Activated CD4-positive, CD25-positive, alpha-beta regulatory T cell treated with anti-CD3 and anti-CD28 coated beads, Interleukin-2, amount 50 U/mL, for 24 hours (primary cell): ENCODE data around the gene ZNF780B.
A peak's percentile ranks its signal among the peaks of the same experiment; 100 is the strongest.

ENCODE experiments used
- ATAC-seq, 2 donors: fragments of 150-1000 bp; cut with Tn5 transposase; one replicate each; pipeline ENCODE4 v1.10.0; 2021; ENCODE audit warnings: mild to moderate bottlenecking in 1 of 2, moderate library complexity in 1 of 2

The ZNF780B gene

DNA sequence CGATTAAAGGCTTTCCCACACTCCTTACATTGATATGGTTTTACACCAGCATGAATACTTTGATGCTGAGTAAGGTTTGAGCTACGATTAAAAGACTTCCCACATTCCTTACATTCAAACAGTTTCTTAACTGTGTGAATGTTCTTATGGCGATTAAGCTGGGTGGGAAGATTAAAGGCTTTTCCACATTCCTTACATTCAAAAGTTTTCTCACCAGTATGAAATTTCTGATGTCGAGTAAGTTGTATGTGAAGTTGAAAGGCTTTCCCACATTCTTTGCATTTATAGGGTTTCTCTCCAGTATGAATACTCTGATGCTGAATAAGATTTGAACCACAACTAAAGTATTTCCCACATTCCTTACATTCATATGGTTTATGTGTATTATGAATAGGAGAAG lies 20.0 kb downstream of the ZNF780B start:
- ATAC-seq: no peak

DNA sequence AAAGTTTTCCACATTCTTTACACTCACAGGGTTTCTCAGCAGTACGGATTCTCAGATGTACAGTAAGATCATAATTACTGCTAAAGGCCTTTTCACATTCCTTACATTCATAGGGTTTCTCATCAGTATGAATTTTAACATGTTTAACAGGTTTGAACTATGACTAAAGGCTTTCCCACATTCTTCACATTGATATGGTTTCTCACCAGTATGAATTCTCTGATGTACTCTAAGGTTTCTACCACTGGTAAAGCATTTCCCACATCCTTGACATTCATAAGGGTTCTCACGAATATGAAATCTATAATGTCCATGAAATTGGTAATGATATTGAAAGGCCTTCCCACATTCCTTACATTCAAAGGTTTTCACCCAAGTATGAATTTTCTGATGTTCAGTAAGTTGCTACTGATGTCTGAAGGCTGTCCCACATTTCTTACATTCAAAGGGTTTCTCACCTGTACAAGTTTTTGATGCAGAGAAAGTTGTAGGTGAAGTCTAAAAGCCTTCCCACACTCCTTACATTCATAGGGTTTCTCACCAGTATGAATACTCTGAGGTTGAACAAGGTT lies 22.0 kb downstream of the ZNF780B start:
- ATAC-seq: no peak

DNA sequence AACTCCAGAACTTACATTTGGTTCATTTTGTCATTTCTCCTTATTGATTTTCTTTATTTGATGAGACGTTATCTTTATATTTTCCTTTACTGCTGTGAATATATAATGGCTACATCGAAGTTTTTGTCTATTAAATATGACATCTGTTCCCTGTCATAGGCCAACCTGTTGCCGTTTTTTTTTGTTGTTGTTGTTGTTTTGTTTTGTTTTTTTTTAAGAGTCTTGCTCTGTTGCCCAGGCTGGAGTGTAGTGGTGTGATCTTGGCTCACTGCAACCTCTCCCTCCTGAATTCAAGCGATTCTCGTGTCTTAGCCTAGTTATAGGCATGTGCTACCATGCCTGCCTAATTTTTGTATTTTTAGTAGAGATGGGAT lies 29.4 kb downstream of the ZNF780B start:
- no peak for ATAC-seq

DNA sequence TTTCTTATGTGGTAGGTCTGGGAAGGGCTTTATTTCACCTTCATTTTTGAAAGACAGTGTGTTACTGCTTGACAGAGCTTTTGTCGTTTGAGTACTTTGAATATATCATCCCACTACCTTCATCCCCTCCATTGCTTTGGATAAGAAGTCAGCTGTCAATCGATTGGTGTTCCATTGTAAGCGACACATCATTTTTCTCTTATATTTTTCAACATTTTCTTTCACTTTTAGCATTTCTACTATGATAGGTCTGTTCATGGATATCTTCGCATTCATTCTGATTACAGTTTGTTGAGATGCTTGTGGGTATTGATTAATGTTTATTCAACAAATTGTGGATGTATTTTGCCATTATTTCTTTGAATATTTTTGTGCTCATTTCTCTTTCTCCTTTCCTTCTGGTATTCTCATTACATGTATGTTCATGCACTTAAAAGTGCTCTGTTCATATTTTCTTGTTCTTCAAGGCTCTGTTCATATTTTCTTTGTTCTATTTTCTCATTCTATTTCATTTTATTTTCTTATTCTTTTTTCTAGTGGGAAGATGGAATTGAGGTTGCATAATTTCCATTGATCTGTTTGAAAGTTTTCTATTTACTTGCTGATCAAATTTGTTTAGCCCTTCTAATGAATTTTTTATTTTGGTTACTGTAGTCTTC lies 30.0 kb downstream of the ZNF780B start:
- ATAC-seq: no peak

DNA sequence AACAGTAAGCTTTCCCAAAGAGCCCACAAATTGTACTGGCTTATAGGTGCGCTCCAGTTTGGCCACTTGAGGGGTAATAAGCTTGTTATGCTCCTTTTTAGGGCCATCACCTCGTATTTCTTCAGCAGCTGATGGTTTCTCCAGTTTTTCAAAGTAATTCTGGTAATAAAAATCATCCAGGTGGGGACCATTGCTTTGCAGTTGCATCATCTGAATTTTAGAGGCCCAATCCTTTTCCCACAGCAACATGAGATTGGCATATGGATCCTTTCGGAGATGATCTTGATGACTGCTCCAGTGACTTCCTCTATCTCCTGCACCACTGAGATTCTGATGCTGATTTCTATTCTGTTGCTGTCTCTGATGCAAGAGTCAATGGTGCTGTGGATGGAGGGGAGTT lies 32.1 kb downstream of the ZNF780B start:
- ATAC-seq: no peak

DNA sequence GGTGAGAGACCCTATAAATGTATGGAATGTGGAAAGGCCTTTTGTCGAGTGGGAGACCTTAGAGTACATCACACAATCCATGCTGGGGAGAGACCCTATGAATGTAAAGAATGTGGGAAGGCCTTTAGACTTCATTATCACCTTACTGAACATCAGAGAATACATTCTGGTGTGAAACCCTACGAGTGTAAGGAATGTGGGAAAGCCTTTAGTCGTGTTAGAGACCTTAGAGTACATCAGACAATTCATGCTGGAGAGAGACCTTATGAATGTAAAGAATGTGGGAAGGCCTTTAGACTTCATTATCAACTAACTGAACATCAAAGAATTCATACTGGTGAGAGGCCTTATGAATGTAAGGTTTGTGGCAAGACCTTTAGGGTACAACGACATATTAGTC lies 42.0 kb downstream of the ZNF780B start:
- no peak for ATAC-seq

DNA sequence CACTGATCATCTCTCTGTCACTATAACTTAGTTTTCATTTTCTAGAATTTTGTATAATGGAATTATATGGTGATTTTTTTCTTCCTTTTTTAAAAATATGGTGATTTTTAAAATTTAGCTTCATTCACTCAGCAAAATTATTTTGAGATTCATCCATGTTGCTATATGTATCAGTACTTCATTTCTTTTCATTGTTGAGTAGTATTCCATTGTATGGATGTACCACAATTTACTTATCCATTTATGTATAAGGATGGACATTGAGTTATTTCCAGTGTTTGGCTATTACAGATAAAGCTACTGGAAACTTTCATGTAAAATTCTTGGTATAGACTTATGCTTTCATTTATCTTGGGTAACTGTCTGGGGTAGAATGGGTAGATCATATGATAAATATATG lies 46.4 kb downstream of the ZNF780B start:
- no peak for ATAC-seq

DNA sequence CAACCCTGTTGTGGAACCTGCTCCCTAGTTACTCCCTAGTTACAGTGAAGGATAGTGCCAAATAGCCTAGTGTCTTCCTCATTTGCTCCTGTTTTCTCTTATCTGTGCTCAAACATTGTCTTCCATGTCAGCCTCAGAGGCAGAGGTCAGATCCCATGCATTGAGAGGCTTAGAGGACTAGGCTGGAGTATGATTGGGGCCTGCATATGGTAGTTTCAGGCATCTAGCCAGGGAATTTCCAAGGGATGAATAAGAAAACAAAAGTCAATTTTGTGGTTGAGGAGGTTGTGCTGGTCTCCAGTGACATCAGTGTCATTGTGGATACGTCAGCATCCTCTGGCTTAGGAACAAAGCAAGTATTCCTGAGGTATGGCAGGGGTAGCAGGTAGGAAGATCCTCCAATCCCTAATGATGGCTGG lies 49.7 kb downstream of the ZNF780B start:
- no peak for ATAC-seq

DNA sequence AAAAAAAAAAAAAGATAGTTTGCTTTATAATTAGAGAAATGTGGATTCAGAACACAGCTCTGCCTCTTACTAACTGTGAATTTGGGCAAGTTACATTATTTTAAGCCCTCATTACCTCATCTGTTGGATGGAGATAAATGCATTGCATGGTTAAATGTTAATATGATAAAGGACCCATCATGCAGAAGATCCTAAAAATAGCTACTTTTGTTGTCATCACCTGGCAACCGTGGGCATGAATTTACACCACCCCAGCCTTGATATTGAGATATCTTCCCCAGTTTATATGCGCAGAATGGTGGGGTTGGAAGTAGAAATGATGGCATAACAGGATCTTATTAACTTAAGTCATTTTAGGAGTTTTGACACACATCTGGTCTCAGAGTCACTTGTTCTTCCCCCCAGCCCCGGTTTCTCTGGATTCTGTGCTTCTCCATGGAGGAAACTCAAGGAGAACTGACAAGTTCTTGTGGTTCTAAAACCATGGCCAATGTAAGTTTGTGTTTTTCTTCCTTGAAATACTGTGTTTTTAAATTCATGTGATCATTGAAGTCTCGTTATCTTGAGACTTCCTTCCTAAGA lies 50.2 kb downstream of the ZNF780B start:
- ATAC-seq: no peak

DNA sequence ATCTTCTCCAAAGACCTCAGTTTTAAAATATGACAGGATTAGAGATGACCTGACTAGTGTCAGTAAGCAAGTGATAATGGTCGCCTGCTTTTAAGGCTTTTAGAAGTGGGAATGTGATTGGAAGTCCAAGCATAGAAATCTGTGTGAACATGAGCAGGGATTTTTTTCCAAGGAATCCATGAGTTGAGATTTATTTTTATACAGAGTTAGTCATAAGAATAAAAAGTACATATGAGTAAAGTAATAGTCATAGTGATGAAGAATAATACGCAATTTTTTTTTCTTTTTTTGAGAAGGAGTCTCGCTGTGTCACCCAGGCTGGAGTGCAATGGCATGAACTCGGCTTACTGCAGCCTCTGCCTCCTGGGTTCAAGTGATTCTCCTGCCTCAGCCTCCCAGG lies 57.5 kb downstream of the ZNF780B start:
- ATAC-seq: no peak

DNA sequence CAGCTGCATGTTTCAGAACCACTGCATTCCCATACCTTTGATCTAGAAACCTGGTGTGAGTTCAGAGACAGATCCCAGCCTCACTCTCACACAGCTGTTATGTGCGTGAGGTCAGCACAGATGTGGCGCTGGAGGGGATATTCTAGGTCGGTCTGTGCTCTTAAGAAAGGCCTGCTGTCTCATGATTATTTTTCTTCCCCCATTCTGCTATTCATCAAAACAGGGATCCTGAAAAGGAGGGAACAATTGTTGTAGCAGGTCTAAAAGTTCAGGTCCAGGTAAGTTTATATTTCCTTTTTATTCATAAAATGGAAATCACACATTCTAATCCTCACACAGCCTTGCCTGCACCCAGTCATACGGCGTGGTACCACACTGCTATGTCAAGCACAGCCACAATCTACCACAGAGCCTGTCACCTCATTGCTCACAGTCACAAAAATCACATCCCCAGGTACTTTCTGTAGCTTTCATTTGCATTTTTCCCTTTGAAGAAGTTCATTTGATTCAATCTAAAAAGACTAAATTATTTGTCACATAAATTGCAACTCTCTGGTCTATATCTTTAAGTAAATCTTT lies 58.3 kb downstream of the ZNF780B start:
- peak; percentile 51 to 55 for ATAC-seq

DNA sequence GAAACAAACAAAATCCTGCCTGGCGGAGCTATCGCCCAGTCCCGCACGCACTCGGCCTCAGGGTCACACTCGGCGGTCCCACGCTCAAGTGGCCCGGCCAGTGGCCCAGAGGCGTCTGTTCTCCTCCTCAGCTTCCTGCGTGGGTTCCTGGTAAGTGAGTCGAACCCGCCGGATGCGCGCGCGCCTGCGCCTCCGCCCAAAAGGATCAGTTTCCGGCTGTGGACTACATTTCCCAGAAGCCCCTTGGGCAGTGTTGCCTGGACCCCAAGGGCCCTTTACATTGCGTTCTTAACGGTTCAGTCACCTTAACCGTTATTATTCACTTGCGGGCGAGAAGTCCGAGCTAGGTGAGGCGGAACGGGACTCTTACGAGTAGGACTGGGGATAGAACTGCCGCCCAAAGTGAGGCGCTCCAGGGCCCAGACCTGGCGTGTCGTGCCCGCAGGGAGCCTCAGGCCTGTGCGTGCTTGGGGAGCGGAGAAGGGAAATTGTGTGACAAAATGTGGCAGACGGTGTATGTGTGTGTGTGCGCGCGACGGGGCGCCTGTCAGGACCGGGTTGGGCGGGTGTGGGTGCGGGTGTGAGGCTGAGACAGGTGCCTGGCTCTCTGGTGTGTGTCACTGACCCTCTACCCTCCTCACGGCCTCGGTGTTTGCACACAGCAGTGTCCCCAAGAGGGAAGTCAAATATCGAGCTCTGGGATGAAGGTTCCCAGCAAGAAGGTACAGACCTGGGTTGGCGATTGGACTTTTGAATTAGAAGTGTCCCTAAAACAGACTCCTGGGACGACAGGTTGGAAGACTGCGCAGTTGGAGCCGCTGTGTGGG lies 59.0 kb downstream of the ZNF780B start, which contains the start of gene ZNF546:
Gene ZNF546 (plus strand): TSS at position 250 of the 827 bp plus-strand sequence. CDS start 1,267 bp downstream, outside the sequence.
- peak; percentile 91 to 92 for ATAC-seq

DNA sequence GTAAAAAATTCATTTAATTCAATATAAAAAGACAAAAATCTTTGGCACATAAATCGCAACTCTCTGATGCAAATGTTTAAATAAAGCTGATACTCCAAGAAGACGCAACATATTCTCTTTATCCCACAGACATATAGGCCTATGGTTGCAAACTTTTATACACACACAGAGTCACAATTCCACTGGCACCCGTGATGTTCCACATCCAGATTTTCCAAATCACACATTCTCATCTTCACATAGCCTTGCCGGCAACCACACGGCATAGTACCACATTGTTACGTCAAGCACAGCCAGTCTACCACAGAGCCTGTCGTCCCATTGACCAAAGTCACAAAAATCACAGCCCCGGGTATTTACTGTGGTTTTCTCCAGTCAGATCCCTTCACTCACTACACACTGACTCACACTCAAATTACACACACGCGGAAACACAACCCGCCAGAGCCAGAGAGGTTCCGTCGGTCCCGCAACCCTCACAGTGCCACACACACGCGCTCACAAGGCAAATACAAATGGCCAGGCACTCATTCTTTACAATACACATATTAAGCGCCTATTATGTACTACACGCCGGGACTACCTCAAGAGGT lies 59.7 kb downstream of the ZNF780B start:
- peak; percentile 42 to 50 for ATAC-seq

DNA sequence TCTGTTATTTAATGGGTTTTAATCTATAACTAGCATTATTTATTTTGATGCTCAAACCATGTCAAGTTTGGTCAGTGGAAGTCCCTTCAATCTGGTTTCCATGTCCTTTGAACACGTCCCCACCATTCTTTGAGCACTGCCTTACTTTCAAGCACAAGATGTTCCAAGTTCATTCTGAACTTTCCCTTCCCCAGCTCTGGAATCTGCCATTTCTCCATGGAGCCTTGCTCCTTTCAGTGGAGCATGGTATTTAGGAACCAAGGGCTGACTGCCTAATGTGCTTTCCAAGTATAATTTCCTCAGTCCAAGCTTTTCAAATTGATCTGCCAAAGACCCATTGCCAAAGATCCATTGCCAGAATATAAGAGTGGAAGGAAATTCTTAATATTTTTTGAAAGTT lies 60.2 kb downstream of the ZNF780B start:
- ATAC-seq: no peak

DNA sequence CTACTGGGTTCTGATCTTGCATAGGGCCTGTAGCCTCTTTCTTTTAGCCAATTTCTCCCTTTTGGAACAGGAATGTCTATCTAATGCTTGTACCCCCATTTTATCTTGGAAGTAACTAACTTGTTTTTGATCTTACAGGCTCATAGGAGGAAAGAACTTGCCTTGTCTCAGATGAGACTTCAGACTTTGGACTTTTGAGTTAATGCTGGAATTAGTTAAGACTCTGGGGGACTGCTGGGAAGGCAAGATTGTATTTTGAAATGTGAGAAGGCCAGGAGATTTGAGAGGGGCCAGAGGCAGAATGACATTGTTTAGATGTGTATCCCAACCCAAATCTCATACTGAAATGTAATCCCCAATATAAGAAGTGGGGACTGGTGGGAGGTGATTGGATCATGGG lies 61.7 kb downstream of the ZNF780B start:
- no peak for ATAC-seq

DNA sequence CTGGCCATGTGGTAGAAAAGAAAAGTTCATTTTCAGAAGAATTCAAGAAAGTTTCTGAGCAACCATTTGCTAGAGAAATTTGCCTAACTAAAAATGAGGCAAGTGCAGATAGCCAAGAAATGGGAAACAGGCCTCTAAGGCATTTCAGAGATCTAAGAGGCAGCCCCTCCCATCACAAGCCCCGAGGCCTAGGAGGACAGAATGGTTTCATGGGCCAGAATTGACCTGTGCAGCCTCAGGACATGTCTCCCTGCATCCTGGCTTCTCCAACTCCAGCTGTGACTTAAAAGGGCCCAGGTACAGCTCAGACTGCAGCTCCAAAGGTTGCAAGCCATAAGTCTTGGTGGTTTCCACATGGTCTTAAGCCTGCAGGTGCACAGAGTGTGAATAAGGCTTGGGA lies 62.4 kb downstream of the ZNF780B start:
- ATAC-seq: no peak

DNA sequence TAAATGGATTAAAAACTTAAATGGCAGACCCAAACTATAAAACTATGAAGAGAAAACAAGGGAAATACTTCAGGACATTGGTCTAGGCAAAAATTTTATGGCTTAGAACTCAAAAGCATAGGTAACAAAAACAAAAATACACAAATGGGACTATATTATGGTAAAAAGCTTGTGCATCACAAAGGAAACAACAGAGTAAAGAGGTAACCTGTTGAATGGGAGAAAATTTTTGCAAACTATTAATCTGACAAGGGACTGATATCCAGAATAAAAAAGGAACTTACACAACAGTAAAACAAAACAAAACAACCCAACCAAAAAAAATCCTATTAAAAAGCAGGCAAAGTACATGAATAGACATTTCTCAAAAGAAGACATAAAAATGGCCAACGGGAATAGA lies 68.4 kb downstream of the ZNF780B start:
- ATAC-seq: no peak

DNA sequence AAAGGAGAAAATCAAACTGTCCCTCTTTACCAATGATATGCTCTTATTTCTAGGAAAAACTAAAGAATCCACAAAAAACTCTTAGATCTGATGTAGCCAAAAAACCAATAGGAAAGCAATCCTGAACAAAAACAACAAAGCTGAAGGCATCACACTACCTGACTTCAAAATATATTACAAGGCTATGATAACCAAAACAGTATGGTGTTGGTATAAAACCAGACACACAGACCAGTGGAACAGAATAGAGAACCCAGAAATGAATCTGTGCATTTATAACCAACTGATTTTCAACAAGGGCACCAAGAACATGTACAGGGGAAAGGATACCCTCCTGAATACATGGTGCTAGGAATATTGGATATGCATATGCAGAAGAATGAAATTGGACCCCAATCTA lies 68.9 kb downstream of the ZNF780B start:
- no peak for ATAC-seq

DNA sequence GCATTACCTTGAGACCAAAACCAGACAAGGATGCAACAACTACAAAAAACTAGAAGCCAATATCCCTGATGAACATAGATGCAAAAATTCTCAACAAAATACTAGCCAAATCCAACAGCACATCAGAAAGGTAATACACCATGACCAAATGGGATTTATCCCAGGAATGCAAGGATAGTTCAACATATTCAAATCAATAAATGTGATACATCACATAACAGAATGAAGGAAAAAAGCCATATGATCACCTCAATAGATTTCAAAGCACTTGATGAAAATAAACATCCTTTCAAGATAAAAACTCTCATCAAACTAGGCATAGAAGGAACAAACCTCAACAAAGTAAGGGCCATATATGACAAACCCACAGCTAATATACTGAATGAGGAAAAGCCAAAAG lies 69.4 kb downstream of the ZNF780B start:
- no peak for ATAC-seq

DNA sequence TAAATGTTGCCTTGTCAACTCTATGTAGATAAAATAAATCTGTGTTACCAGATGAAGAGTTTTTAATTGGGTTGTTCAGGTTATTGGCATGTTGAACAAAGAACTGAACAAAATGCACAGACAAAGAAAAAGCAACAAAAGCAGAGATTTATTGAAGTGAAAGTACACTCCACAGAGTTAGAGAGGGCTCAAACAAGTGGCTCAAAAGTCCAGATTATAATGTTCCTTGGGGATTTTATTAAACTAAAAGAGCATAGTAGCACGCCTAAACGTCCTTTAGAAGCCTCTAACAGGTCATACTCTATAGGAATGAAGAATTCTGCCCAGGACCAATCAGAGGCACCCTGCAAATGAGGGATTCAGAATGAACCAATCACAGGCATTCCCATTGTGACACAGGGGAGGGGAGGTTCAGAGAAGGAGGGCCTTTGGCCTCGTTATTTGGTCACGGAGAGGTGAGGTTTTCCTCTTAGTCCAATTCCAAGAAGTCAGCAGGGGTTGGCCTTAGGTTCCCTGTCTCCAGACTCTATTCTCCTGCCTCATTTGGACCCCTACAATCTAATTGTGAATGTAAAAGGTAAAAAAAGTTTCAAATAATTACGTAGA lies 72.2 kb downstream of the ZNF780B start:
- no peak for ATAC-seq

DNA sequence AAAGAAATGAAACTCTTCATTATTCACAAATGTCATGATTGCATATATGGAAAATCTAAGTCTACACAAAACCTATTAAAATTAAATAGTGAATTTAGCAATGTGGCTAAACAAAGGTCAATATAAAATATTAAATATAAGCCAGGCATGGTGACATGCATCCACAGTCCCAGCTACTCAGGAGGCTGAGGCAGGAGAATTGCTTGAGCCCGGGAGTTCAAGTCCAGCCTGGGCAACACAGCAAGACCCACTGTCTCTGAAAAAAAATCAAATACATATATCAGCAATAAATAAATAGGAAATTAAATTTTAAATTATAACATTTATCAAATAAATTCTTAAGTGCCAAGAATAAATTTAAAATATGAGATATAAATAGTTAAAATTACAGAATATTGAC lies 73.1 kb downstream of the ZNF780B start:
- no peak for ATAC-seq
